CD4-positive, alpha-beta T cell (primary cell): ENCODE measurements around the gene MSH3. TPM values are rescaled to one million over a fixed set of nuclear protein-coding genes. Genes with fewer than 3 reads are reported as not detected.

Source experiments
- ATAC-seq: fragments of 200-7000 bp; cut with Tn5 transposase; one replicate; pipeline ENCODE4 v1.10.0; 2022; ENCODE audit warnings: mild to moderate bottlenecking; ENCODE audit not compliant: poor library complexity
- CTCF ChIA-PET: fragments of 350-600 bp; sonication (Branson Sonifier 250); formaldehyde crosslinking; loops from one replicate; lab custom pipeline; 2021; ENCODE audit warnings: antibody characterized with exemption, inconsistent platforms; lab: Charles Lee
- POLR2A ChIA-PET: fragments of 350-600 bp; sonication (Branson Sonifier 250); formaldehyde crosslinking; loops from one replicate; lab custom pipeline; 2021; ENCODE audit warnings: antibody characterized with exemption, inconsistent platforms; lab: Charles Lee
- DNase-seq, 14 experiments: peaks; one replicate each; pipeline ENCODE4 v3.0.0-alpha.2; 2013 to 2020; ENCODE audit warnings: mixed read lengths in 2 of 14
- H3K27ac ChIP-seq, 2 donors: one replicate each; pipeline versions ENCODE4 v1.5.1 to v1.7.0; 2013; ENCODE audit warnings: low read length in 2 of 2, low read depth in 1 of 2, mild to moderate bottlenecking in 1 of 2
- H3K27me3 ChIP-seq, 2 experiments: 1 replicate in 1 of 2; 2 replicates in 1 of 2; pipeline versions ENCODE4 v1.6.1 to v1.7.0; 2013; ENCODE audit warnings: low read length in 2 of 2, control low read depth in 1 of 2, mild to moderate bottlenecking in 1 of 2, moderate library complexity in 1 of 2; ENCODE audit not compliant: insufficient read depth in 2 of 2, control insufficient read depth in 1 of 2
- H3K36me3 ChIP-seq: one replicate; pipeline ENCODE4 v1.6.1; 2013; ENCODE audit warnings: low read length, control low read depth; ENCODE audit not compliant: insufficient read depth
- H3K4me1 ChIP-seq: one replicate; pipeline ENCODE4 v1.6.1; 2013; ENCODE audit warnings: low read length, control low read depth; ENCODE audit not compliant: insufficient read depth
- H3K4me3 ChIP-seq: one replicate; pipeline ENCODE4 v1.5.1; 2013; ENCODE audit warnings: mild to moderate bottlenecking, low read length, moderate library complexity
- H3K9me3 ChIP-seq, 2 experiments: 1 replicate in 1 of 2; 2 replicates in 1 of 2; pipeline versions ENCODE4 v1.6.1 to v1.7.0; 2013; ENCODE audit warnings: low read length in 2 of 2, mild to moderate bottlenecking in 2 of 2, control low read depth in 1 of 2, moderate library complexity in 1 of 2; ENCODE audit not compliant: control insufficient read depth in 1 of 2, insufficient read depth in 1 of 2
- H3K27ac Mint-ChIP-seq: one replicate; pipeline ENCODE4 v1.8.0; 2020; ENCODE audit warnings: mixed read lengths
- H3K27me3 Mint-ChIP-seq: one replicate; pipeline ENCODE4 v1.8.0; 2021; ENCODE audit warnings: mixed read lengths
- H3K36me3 Mint-ChIP-seq: one replicate; pipeline ENCODE4 v1.8.0; 2021; ENCODE audit warnings: low read depth, mixed read lengths
- H3K4me1 Mint-ChIP-seq: one replicate; pipeline ENCODE4 v1.8.0; 2021; ENCODE audit warnings: low read depth, mixed read lengths
- H3K4me3 Mint-ChIP-seq: one replicate; pipeline ENCODE4 v1.8.0; 2020; ENCODE audit warnings: mild to moderate bottlenecking, mixed read lengths
- H3K9me3 Mint-ChIP-seq: one replicate; pipeline ENCODE4 v1.8.0; 2020; ENCODE audit warnings: mixed read lengths
- CTCF ChIP-seq: fragments of 200-600 bp; IDR thresholded peaks from one replicate; pipeline ENCODE4 v1.8.0; 2022; ENCODE audit warnings: antibody characterized with exemption, mild to moderate bottlenecking
- intact Hi-C, 2 experiments: fragments of 100-400 bp; cut with DNase I in 1 of 2; cut with micrococcal nuclease in 1 of 2; formaldehyde crosslinking; loops; one replicate each; pipeline versions ENCODE4 v1.15.1 to v1.9.0; 2023 to 2025; cut with DNase I, micrococcal nuclease
- polyA plus RNA-seq, 2 donors: library from polyadenylated mRNA; unstranded; fragments of 120-200 nt; gene quantifications; one replicate each; pipeline ENCODE4 v1.2.1, GENCODE V29; 2013
- total RNA-seq, 174 experiments: library from RNA in 2 of 174; stranded (reverse) in 2 of 174; gene quantifications; one replicate each; pipeline ENCODE4 v1.2.3 and lab custom pipeline; 2021 to 2026

MSH3 gene
- 10 to 100 TPM; 11.3 to 13.0 TPM for total RNA-seq
- 9.0 TPM for polyA plus RNA-seq (2013, experiment 1 of 2)
- 13.2 TPM for polyA plus RNA-seq (2013, experiment 2 of 2)
- total RNA-seq (lab: John Stamatoyannopoulos, UW): 15.0 to 65.4 (median 39.1) reads per million in 172 experiments

DNA sequence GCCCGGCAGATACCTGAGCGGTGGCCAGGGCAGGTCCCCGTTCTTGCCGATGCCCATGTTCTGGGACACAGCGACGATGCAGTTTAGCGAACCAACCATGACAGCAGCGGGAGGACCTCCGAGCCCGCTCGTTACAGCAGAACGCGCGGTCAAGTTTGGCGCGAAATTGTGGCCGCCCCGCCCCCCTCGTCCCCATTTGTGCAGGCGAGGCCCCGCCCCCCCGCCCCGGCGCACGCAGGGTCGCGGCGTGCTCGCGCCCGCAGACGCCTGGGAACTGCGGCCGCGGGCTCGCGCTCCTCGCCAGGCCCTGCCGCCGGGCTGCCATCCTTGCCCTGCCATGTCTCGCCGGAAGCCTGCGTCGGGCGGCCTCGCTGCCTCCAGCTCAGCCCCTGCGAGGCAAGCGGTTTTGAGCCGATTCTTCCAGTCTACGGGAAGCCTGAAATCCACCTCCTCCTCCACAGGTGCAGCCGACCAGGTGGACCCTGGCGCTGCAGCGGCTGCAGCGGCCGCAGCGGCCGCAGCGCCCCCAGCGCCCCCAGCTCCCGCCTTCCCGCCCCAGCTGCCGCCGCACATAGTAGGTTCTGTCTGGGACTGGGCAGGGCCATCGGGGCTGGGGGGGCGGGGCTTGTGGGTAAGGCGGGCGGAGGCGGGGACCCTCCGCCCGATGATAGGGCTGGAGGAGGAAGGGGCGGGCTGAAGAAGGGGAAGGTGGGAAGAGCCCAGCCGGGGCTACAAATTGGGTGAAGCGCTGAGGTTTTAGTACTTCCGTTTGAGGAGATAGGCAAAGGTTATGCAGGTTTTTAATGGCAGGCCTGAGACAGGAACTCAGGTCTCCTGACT lies at the start of gene MSH3, which contains the start of gene DHFR:
Gene MSH3 (plus strand): TSS at position 262 of the 840 bp plus-strand sequence. CDS start 76 bp downstream, at position 338.
Gene DHFR (minus strand): TSS at position 593 of the 840 bp plus-strand sequence. CDS start 494 bp downstream, at position 99.
- Mint-ChIP-seq H3K27me3 (no peaks in the 10 kb centered on the region), H3K36me3 (peaks cover 48% of the 10 kb centered on the region), H3K27ac (peak within 1 kb of the TSS; percentile 95), H3K4me1 (peaks cover 35% of the 10 kb centered on the region), H3K9me3 (no peaks in the 10 kb centered on the region), H3K4me3 (peak within 1 kb of the TSS; percentile 92)
- peaks cover 20% of the 10 kb centered on the region for H3K4me1 ChIP-seq
- ChIA-PET POLR2A (interaction anchor here (0.6 to 2.1 kb wide), 10 partner anchors 11 to 1096 kb away, joined by 3 to 11 read pairs (median 5); partner anchors contain the start of genes RASGRF2, SSBP2, ZCCHC9 and ZFYVE16), CTCF (no interaction called here)
- no peaks in the 10 kb centered on the region for H3K27me3 ChIP-seq
- peak within 1 kb of the TSS; percentile 65 for H3K4me3 ChIP-seq
- DNase-seq: peak; percentile 81 to 96 (median 86)
- H3K9me3 ChIP-seq: no peaks in the 10 kb centered on the region
- peak within 1 kb of the TSS; percentile 60 to 78 for H3K27ac ChIP-seq
- intact Hi-C loops: loop anchor here (2.0 to 10.0 kb wide), 10 partner anchors 166 to 1623 kb away; partner anchors contain the start of genes SERINC5 (in 2 of the 2), FAM151B (in 1 of the 2), HOMER1 (in 1 of the 2) and JMY (in 1 of the 2)
- no peak for TF ChIP-seq CTCF
- peaks cover 27% of the 10 kb centered on the region for H3K36me3 ChIP-seq
- peak; percentile 74 for ATAC-seq

- H3K27me3 Mint-ChIP-seq: no peaks in the 10 kb centered on the region
These were observed 47.1 kb upstream of the MSH3 start for GRCh38 chr5:80607343-80607742.

More at GRCh38 chr5:80607343-80607742, 47.1 kb upstream of the MSH3 start:
- Mint-ChIP-seq H3K9me3 (peaks cover 3% of the 10 kb centered on the region), H3K36me3 (peaks cover 5% of the 10 kb centered on the region), H3K4me1 (no peaks in the 10 kb centered on the region), H3K27ac (no peak overlapping the region), H3K4me3 (no peak overlapping the region)
- DNase-seq (no peak), ATAC-seq (no peak)
- no peak overlapping the region for H3K27ac ChIP-seq
- POLR2A ChIA-PET: no interaction called here
- H3K4me1 ChIP-seq: no peaks in the 10 kb centered on the region
- H3K4me3 ChIP-seq: no peak overlapping the region
- intact Hi-C loops: no loop called here
- H3K9me3 ChIP-seq: peaks cover 0 to 5% of the 10 kb centered on the region in 2 experiments
- CTCF ChIA-PET: no interaction called here
- no peaks in the 10 kb centered on the region for H3K27me3 ChIP-seq
- no peaks in the 10 kb centered on the region for H3K36me3 ChIP-seq
- no peak for TF ChIP-seq CTCF
